HG03469 (cell line): ENCODE measurements around the gene SGIP1.

ENCODE experiments used
- ATAC-seq: cut with Tn5 transposase; IDR thresholded peaks from one replicate; pipeline ENCODE4 v1.9.1; 2021; ENCODE audit warnings: mild to moderate bottlenecking, moderate library complexity, moderate number of reproducible peaks; ENCODE audit not compliant: unreplicated experiment

The SGIP1 gene

DNA sequence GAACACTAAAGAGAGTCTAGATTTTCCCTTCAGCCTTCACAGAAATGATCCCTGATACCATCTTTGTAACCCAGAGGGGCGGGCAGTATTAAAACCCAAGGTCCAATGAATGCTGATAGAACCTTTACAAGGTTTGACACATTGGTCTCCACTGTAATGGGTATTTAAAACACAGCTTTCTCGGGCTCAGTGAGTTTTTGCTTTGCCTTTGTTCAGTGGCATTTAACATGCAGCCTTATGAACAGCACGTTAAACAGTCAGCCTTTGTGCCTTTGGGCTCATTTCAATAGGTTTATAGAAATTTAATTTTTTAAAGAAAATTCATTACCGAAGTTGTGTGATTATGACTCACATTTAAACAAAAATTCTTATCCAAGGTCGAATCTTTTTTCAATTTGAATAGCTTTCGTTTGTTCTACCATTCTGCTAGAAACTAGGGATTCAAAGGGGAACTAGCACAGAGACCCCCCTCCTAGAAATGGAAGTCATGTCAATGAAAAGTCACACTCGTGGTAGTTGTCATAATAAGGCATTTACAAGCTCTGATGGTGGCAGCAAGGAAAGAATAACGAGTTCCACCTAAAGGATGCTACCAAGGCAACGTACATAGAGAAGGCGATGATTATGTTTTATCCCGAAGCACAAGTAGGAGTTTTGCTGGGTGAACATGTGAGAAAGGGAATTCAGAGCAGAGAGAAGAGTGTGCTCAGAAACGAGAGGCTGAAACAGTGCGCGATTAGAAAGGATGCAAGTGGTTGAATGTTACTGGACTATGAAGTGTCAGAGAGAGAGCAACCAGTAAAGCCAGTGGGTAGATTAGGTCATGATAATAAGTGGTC is 66.2 kb downstream of the SGIP1 start:
- ATAC-seq, result no peak

DNA sequence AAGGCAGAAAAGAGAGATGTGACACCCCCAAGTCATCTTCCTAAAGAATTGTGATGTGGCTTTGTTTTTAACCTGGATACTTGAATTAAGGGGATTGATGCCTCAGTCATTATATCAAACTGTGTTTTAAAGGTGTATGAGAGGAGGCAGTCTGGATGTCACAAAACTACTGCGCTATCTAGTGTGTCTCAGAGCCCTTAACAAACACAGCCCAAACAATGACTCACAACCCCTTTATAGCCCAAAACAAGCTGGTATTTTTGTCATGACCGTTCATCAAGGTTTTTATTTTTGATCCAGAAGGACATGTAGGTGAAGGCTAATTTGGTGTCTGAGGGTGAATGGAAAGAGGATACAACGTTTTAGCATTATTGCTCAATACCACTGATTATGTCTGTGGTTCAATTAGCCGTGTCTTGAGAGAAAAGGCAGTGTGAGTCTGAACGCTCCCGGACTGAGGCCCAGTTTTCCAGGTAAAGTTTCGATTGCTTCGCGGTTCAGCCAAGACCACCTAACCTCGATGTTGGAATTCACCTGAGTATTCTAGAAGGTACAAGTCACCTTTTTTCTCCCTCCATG is 71.6 kb downstream of the SGIP1 start:
- no peak for ATAC-seq

- ATAC-seq, result no peak
Measured at GRCh38 chr1:66606362-66607065, 72.6 kb downstream of the SGIP1 start.

DNA sequence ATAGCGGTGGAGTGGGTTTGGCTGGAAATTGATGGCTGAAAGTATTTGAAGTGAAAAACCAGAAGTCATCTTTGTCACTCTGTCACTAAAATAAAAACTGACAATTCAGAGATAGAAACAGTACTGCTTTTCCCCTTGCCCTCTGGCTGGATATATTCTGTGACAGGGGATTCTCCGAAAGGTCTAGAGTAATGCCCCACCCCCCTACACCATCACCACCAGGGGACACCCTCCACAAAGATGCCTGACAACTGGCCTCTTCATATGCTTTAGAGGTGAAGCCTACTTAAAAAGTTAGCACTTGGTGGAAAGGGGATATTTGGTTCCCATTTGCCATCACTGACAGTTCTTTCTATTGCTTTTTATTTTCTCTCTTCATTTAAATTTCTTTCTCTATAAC is 73.5 kb downstream of the SGIP1 start:
- ATAC-seq, result no peak

DNA sequence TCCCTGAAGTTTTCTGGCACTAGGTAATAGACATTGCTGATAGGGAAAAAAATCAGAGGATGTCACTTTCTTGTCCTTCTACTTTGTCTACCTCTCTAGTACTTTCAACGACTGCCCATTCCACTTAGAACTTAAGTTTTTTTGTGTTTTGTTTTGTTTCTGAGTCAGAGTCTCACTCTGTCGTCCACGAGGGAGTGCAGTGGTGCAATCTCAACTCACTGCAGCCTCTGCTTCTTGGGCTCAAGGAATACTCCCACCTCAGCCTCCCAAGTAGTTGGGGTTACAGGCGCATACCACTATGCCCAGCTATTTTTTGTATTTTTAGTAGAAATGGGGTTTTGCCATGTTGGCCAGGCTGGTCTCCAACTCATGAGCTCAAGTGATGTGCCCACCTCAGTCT is 79.2 kb downstream of the SGIP1 start:
- no peak for ATAC-seq

DNA sequence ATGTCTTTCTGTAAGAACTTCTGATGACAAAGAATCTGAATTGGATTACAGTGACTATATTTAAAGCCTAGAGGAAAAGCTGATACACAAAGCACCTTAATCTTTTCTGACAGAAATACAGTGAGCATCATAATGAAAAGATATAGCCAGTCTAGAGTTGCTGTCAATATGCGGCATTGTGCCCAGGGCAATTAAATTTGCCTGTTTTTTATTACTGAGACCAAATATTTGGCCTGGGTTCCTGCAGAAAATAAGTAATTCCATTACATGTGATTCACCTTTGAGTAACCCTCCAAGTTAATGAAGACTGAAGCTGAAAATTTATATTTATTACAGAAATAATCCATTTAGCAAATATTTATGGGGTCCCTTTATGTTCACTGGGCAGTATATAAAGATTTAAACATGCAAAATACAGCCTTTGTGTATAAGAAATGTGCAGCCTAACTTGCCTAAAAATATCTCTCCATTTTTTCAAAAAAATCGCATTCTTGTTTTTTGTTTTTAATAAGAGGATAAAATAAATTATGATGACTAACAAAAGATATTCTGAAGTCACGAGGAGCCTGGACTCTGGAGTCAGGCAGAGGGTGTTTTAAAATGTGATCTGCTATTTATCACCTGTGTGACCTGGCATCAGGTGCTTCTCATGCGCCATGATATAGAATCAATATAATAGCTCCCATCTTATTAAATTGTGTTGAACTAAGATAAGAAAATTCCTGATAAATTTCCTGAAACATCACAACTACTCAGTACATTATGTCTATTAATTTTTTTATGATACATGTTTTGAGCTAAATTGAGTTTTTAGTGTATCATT is 83.6 kb downstream of the SGIP1 start:
- no peak for ATAC-seq

DNA sequence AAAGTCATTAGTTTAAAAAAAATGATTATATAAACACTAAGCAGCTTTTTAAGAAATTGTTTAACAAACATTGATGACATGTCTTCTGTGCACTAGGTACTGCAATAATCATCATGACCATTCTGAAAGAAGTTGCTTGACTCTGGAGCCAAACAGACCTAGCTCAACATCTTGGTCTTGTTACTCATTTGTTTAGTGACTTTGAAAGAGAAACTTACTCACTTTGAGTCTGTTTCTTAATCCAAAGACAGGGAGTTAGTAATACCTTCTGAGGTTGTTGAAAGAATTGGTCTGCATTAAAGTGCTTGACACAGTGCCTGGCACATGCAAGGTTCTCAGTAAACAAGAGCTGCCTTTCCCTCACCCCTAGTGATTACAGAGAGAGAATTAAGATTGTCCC is 84.4 kb downstream of the SGIP1 start:
- ATAC-seq, result no peak

DNA sequence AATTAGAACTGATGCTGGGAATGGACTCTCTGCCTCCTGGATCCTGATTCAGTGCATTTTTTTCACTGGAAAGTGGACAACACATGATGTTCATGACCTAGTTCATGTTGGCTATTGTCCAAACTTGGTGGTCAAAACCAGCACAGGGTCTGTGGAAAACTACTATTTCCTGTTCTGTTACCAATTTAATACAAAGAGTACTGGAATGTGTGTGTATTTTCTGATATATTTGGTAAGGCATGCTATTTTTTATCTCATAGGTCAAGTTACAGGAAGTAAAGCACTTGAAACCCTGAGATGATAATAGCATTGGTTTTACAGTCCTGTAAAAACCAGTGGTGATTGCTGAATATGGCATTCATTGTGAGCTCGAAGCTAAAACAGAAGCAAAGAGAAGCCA is 89.9 kb downstream of the SGIP1 start:
- ATAC-seq, result no peak

DNA sequence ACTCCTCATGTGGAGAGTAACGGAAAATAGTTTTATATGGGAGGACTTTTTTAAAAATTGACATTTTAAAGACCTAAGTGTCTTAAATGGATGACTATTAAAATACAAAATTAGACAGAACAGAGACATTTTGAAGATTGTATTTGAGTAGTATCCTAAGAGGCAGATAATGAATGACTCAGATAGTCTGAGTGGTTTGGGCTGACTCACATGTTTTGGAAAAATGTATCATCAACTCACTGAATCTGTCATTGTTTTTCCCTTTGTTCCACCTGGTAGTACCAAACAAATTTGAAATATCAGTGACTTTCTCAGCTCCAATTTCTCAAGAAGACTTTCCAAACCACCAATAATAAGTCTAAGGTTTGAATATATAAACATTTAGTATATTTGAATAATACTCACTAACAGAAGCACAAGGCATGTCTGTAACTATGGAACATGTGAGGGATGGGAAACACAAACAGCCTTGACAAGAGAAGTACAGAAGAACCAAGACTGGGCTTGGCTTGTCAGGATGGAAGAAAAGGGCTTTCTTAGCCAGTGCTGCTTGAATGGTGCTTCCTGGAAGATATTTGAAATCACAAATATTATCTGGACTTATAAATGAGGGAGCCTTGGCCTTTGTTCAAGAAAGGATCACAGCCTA is 90.6 kb downstream of the SGIP1 start:
- ATAC-seq, result no peak

GRCh38 chr1:66626261-66626660 is 92.3 kb downstream of the SGIP1 start:
- no peak for ATAC-seq

GRCh38 chr1:66628926-66629325 is 95.0 kb downstream of the SGIP1 start:
- no peak for ATAC-seq

DNA sequence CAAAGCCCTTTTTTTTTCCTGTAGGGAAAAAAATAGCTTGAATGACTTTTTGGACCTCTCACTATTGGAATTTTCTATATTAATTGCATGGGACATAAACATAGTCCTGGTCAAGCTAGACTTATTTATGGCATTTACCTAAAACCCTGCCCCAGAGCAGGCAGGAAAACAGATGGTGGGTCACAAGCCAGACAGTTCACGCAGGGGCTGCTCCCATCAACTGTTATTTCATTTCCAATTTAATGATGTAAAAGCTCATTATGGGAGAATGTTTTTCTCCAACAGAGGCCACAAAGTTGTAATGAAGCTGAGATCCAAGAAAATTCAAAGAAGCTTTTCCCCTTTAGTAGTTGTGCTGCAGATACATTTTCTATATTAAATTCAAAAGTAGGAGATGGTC is 99.2 kb downstream of the SGIP1 start:
- no peak for ATAC-seq

- ATAC-seq, result no peak
Measured at GRCh38 chr1:66637146-66637545, 103.2 kb downstream of the SGIP1 start.

- no peak for ATAC-seq
Measured at GRCh38 chr1:66641891-66642473, 108.0 kb downstream of the SGIP1 start.

GRCh38 chr1:66642992-66643391 is 109.0 kb downstream of the SGIP1 start:
- no peak for ATAC-seq

GRCh38 chr1:66644331-66644730 is 110.4 kb downstream of the SGIP1 start:
- no peak for ATAC-seq

DNA sequence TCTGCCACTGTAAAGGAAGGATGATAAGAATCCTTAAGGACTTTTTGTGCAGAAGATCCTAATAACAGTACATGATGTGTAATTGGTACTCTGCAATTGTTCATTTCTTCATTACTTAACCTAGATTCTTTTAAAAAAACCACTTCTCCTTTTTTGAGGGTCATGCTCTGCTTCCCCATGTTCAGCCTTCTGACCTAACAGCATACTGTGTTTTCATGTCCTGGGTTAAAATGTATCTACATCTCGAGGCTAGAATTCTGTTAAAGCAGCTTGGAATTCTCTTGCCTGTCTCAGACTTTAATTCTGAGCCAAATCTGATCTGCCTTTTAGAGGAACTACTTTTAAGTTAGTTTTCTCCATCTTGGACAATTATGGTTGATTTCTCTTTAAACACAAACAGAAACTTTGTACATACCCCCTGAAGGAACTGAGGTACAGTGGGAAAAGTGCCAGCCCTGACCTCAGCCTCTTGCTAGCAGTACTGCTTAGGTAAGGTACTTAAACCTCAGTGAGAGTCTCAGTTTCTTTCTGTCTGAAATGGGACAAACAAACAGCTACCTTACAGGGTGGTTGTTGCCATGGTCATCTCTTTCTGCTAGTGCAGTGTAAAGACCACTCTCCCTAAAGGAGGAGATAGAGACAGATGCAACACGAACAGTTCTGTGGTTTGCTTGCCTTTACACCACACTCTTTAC is 115.1 kb downstream of the SGIP1 start:
- peak; percentile 86 for ATAC-seq

GRCh38 chr1:66652556-66652955 is 118.6 kb downstream of the SGIP1 start:
- no peak for ATAC-seq

GRCh38 chr1:66654643-66655042 is 120.7 kb downstream of the SGIP1 start:
- no peak for ATAC-seq

GRCh38 chr1:66671455-66671854 is 137.5 kb downstream of the SGIP1 start:
- ATAC-seq, result no peak
